ENCODE data around the gene SP3. TPM values are rescaled to one million over a fixed set of nuclear protein-coding genes. Genes with fewer than 3 reads are reported as not detected.

SP3 gene
- total and polyA plus RNA-seq, 9 of the 15 experiments (the other 6 are each of a cell fraction or from before 2014, with no cell fraction given), result 12.0 to 106 (median 74.9) TPM

DNA sequence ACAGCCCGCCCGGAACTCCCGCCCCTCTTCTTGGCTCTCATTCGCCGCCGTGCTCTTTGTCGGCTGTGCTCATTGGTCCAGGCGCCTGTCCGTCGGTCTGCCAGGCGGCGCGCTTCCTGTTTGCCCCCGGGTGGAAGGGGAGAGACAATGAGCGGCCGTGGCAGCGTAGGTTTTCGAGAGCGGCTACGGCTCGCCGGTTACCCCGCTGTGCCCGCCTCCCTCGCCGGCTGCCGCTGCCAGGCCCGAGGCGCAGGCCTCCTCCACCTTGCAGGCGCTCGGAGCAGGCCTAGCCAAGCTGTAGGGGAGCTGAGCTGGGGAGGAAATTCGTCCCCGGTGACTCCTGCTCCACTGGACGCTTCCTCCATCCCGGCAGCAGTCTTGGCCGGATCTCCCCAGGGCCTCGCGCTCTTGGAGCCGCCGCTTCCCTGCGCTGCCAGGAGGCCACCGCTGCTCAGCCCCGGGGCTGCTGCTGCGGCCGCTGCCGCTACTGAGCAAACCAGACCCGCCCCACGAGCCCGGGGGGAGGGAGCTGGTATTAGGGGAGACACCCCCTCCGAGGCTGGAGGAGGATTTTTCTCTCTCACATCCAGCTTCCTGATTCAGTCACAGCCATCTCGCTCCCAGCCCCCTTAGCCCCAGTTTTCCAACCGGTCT lies at the start of gene SP3 (continued):
- TF ChIP-seq, protein P1, sequence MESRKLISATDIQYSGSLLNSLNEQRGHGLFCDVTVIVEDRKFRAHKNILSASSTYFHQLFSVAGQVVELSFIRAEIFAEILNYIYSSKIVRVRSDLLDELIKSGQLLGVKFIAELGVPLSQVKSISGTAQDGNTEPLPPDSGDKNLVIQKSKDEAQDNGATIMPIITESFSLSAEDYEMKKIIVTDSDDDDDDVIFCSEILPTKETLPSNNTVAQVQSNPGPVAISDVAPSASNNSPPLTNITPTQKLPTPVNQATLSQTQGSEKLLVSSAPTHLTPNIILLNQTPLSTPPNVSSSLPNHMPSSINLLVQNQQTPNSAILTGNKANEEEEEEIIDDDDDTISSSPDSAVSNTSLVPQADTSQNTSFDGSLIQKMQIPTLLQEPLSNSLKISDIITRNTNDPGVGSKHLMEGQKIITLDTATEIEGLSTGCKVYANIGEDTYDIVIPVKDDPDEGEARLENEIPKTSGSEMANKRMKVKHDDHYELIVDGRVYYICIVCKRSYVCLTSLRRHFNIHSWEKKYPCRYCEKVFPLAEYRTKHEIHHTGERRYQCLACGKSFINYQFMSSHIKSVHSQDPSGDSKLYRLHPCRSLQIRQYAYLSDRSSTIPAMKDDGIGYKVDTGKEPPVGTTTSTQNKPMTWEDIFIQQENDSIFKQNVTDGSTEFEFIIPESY (CRISPR knock-in tag; IDR thresholded peaks at IDR 0.05), result no peak; the same call in 1 of the 2 replicates
- TF ChIP-seq, protein P2, sequence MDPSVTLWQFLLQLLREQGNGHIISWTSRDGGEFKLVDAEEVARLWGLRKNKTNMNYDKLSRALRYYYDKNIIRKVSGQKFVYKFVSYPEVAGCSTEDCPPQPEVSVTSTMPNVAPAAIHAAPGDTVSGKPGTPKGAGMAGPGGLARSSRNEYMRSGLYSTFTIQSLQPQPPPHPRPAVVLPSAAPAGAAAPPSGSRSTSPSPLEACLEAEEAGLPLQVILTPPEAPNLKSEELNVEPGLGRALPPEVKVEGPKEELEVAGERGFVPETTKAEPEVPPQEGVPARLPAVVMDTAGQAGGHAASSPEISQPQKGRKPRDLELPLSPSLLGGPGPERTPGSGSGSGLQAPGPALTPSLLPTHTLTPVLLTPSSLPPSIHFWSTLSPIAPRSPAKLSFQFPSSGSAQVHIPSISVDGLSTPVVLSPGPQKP (CRISPR knock-in tag; IDR thresholded peaks at IDR 0.05), result no peak
- TF ChIP-seq ZNF347 (CRISPR knock-in tag; IDR thresholded peaks at IDR 0.05; ENCODE audit: low read depth), result no peak
- TF ChIP-seq TOE1 (IDR thresholded peaks at IDR 0.05; ENCODE audit: borderline replicate concordance), result peak; percentile 66; the same call in 1 of the 2 replicates
- no peak for TF ChIP-seq TOE1 (CRISPR knock-in tag; IDR thresholded peaks at IDR 0.05; ENCODE audit: borderline replicate concordance, low read depth)
- peak; percentile 80 for TF ChIP-seq TARDBP (IDR thresholded peaks at IDR 0.05)
- no peak for TF ChIP-seq ZNF79 (CRISPR knock-in tag; IDR thresholded peaks at IDR 0.05; ENCODE audit: low read depth)
- TF ChIP-seq SPI1 (IDR thresholded peaks at IDR 0.05; ENCODE audit: borderline replicate concordance, low read depth, low read length), result peak; percentile 74
- TF ChIP-seq STAT5A (IDR thresholded peaks at IDR 0.05; ENCODE audit: borderline replicate concordance, low read length), result no peak
- no peak for TF ChIP-seq BRCA1 (IDR thresholded peaks at IDR 0.05)
- TF ChIP-seq BRCA1 (CRISPR knock-in tag; IDR thresholded peaks at IDR 0.05), result no peak
- peak; percentile 82 for TF ChIP-seq CREM (IDR thresholded peaks at IDR 0.05; ENCODE audit: low read depth)
- TF ChIP-seq OTX1 (CRISPR knock-in tag; IDR thresholded peaks at IDR 0.05), result peak; percentile 84
- TF ChIP-seq ZNF165 (CRISPR knock-in tag; IDR thresholded peaks at IDR 0.05; ENCODE audit: borderline replicate concordance), result 0 out of 2 replicates have a peak, but pooled peaks have one; percentile 63
- TF ChIP-seq, protein P3, sequence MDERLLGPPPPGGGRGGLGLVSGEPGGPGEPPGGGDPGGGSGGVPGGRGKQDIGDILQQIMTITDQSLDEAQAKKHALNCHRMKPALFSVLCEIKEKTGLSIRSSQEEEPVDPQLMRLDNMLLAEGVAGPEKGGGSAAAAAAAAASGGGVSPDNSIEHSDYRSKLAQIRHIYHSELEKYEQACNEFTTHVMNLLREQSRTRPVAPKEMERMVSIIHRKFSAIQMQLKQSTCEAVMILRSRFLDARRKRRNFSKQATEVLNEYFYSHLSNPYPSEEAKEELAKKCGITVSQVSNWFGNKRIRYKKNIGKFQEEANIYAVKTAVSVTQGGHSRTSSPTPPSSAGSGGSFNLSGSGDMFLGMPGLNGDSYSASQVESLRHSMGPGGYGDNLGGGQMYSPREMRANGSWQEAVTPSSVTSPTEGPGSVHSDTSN (CRISPR knock-in tag; IDR thresholded peaks at IDR 0.05; ENCODE audit: low read depth), result peak; percentile 99
- TF ChIP-seq, protein P3 (tag; conservative IDR thresholded peaks at IDR 0.05; ENCODE audit: low read depth), result peak; percentile 99
- no peak for TF ChIP-seq ZFPM2 (CRISPR knock-in tag; IDR thresholded peaks at IDR 0.05)
- TF ChIP-seq FIP1L1 (IDR thresholded peaks at IDR 0.05; ENCODE audit: low read depth, low read length, poor library complexity, severe bottlenecking), result peak; percentile 78
- no peak for TF ChIP-seq CBX3 (IDR thresholded peaks at IDR 0.05; ENCODE audit: borderline replicate concordance in 1 of 2, low read length in 2 of 2)
- TF ChIP-seq ZNF644 (tag; IDR thresholded peaks at IDR 0.05; ENCODE audit: low read depth), result 0 out of 2 replicates have a peak, but pooled peaks have one; percentile 39
- no peak for TF ChIP-seq ZNF23 (CRISPR knock-in tag; IDR thresholded peaks at IDR 0.05)
- TF ChIP-seq, protein P4, sequence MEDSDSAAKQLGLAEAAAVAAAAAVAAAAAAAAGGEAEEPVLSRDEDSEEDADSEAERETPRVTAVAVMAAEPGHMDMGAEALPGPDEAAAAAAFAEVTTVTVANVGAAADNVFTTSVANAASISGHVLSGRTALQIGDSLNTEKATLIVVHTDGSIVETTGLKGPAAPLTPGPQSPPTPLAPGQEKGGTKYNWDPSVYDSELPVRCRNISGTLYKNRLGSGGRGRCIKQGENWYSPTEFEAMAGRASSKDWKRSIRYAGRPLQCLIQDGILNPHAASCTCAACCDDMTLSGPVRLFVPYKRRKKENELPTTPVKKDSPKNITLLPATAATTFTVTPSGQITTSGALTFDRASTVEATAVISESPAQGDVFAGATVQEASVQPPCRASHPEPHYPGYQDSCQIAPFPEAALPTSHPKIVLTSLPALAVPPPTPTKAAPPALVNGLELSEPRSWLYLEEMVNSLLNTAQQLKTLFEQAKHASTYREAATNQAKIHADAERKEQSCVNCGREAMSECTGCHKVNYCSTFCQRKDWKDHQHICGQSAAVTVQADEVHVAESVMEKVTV (CRISPR knock-in tag; IDR thresholded peaks at IDR 0.05), result no peak

Measured in K562 (cell line).